ENCODE measurements around the gene GNG10.

DNA sequence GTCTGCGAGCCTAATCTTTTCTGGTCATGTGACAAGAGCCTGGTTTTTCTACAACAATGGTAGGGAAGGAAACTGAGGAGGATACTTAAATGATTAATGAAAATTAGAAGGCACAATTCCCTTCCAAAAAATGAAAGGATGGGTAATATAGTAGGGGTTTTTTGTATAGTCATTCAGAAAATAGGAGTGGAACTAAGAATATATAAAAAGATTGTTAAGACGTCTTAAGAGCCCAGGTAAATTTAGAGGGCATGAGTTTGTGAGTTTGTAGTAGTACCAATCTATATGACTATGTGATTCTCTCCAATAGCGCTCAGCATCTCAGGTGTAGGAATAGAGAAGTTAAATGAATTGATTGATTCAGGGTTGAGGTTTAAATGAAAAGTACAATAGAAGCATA, 50.1 kb downstream of the GNG10 start:
- no peak for TF ChIP-seq YY1 (IDR thresholded peaks at IDR 0.05; ENCODE audit: low read depth)
- no peak for TF ChIP-seq CEBPB (IDR thresholded peaks at IDR 0.05)
- TF ChIP-seq EGR1 (IDR thresholded peaks at IDR 0.05): no peak
- TF ChIP-seq EP300 (IDR thresholded peaks at IDR 0.05; ENCODE audit: borderline replicate concordance): no peak

Measured in Ishikawa (cell line).